SK-N-SH (cell line): ENCODE data around the gene CDKL4. TPM values are rescaled to one million over a fixed set of nuclear protein-coding genes. Genes with fewer than 3 reads are reported as not detected.

ENCODE experiments used
- CTCF ChIA-PET: fragments of 300-600, 350-600 bp; formaldehyde crosslinking; extraction: SDS; loops from one replicate; lab custom pipeline; 2021; lab: Yijun Ruan, JAX
- POLR2A ChIA-PET: fragments of 350-600 bp; sonication (Branson Sonifier 250); formaldehyde crosslinking; extraction: SDS; loops from one replicate; lab custom pipeline; 2020; ENCODE audit warnings: antibody characterized with exemption, inconsistent platforms; lab: Yijun Ruan, JAX
- DNase-seq: peaks from one replicate; pipeline ENCODE4 v3.0.0; 2012
- H2AFZ ChIP-seq: fragments of 200-600 bp; sonication (generic); 2 replicates; pipeline ENCODE4 v1.8.1; 2016; ENCODE audit warnings: antibody characterized with exemption, mild to moderate bottlenecking, low read depth
- H3F3A ChIP-seq: fragments of 200-600 bp; sonication (generic); replicated peaks from 2 replicates; pipeline ENCODE3; 2016; ENCODE audit warnings: antibody characterized with exemption, mild to moderate bottlenecking; ENCODE audit not compliant: insufficient read depth
- H3K27ac ChIP-seq, 2 experiments: fragments of 200-500 bp in 1 of 2; fragments of 200-600 bp in 1 of 2; sonication (Bioruptor generic) in 1 of 2; sonication (generic), shearing (Covaris generic) in 1 of 2; 2 replicates each; pipeline versions ENCODE4 v1.5.1 to v1.6.1; 2014 to 2016; ENCODE audit warnings: low read depth in 2 of 2, inconsistent platforms in 1 of 2, low read length in 1 of 2, mild to moderate bottlenecking in 1 of 2, mixed read lengths in 1 of 2
- H3K27me3 ChIP-seq: fragments of 200-600 bp; sonication (generic), shearing (Covaris generic); 2 replicates; pipeline ENCODE4 v1.6.1; 2016; ENCODE audit warnings: mixed run types; ENCODE audit not compliant: insufficient read depth
- H3K36me3 ChIP-seq, 2 experiments: fragments of 200-500 bp in 1 of 2; fragments of 200-600 bp in 1 of 2; sonication (Bioruptor generic) in 1 of 2; sonication (generic) in 1 of 2; replicated peaks in 1 of 2; 2 replicates each; pipeline versions ENCODE3 to v1.5.1; 2014 to 2016; ENCODE audit warnings: low read length in 1 of 2, mild to moderate bottlenecking in 1 of 2; ENCODE audit not compliant: insufficient read depth in 2 of 2, control insufficient read depth in 1 of 2
- H3K4me1 ChIP-seq, 2 experiments: fragments of 200-500 bp in 1 of 2; fragments of 200-600 bp in 1 of 2; sonication (Bioruptor generic) in 1 of 2; sonication (generic), shearing (Covaris generic) in 1 of 2; 2 replicates each; pipeline versions ENCODE4 v1.5.1 to v1.6.1; 2014 to 2016; ENCODE audit warnings: low read depth in 1 of 2, low read length in 1 of 2, mixed run types in 1 of 2; ENCODE audit not compliant: insufficient read depth in 2 of 2, control insufficient read depth in 1 of 2
- H3K4me2 ChIP-seq: fragments of 200-600 bp; sonication (generic), shearing (Covaris generic); 2 replicates; pipeline ENCODE4 v1.6.1; 2017; ENCODE audit warnings: mixed run types
- H3K4me3 ChIP-seq, 2 experiments: fragments of 200-500 bp in 1 of 2; fragments of 200-600 bp in 1 of 2; sonication (Bioruptor generic) in 1 of 2; sonication (generic), shearing (Covaris generic) in 1 of 2; 2 replicates each; pipeline versions ENCODE4 v1.5.1 to v1.8.1; 2014 to 2016; ENCODE audit warnings: low read depth in 2 of 2, inconsistent platforms in 1 of 2, low read length in 1 of 2, mild to moderate bottlenecking in 1 of 2, mixed read lengths in 1 of 2, moderate library complexity in 1 of 2
- H3K79me2 ChIP-seq: fragments of 200-600 bp; sonication (generic); 2 replicates; pipeline ENCODE4 v1.8.1; 2017; ENCODE audit warnings: mild to moderate bottlenecking; ENCODE audit not compliant: insufficient read depth
- H3K9ac ChIP-seq: fragments of 200-600 bp; sonication (generic); 2 replicates; pipeline ENCODE4 v1.6.1; 2017; ENCODE audit warnings: mixed run types
- H3K9me2 ChIP-seq: fragments of 200-600 bp; sonication (generic); 2 replicates; pipeline ENCODE4 v1.6.1; 2017; ENCODE audit warnings: mixed run types
- H3K9me3 ChIP-seq: fragments of 200-600 bp; sonication (generic); 2 replicates; pipeline ENCODE4 v1.6.1; 2017; ENCODE audit warnings: mixed run types, mild to moderate bottlenecking, moderate library complexity
- H4K20me1 ChIP-seq: fragments of 200-600 bp; sonication (generic); 2 replicates; pipeline ENCODE4 v1.6.1; 2017; ENCODE audit warnings: mild to moderate bottlenecking, mixed run types; ENCODE audit not compliant: insufficient read depth
- FOXJ3 ChIP-seq: sonication (generic); formaldehyde crosslinking; IDR thresholded peaks from 2 replicates; pipeline ENCODE4 v1.5.1; 2020; ENCODE audit warnings: mild to moderate bottlenecking, missing genetic modification reagents
- GABPA ChIP-seq: IDR thresholded peaks from 2 replicates; pipeline ENCODE4 v1.4.0; 2012; ENCODE audit warnings: low read depth, mild to moderate bottlenecking
- MAX ChIP-seq: IDR thresholded peaks from 2 replicates; pipeline ENCODE4 v1.4.0; 2012; ENCODE audit warnings: low read depth
- MXI1 ChIP-seq: IDR thresholded peaks from 2 replicates; pipeline ENCODE4 v1.6.1; 2012; ENCODE audit warnings: mild to moderate bottlenecking, low read depth, low read length, improper control_type of control experiment
- NRF1 ChIP-seq: IDR thresholded peaks from 2 replicates; pipeline ENCODE4 v1.6.1; 2012; ENCODE audit warnings: low read depth, mild to moderate bottlenecking, low read length
- PBX3 ChIP-seq: IDR thresholded peaks from 2 replicates; pipeline ENCODE4; 2012
- POLR2AphosphoS5 ChIP-seq: IDR thresholded peaks from 2 replicates; pipeline ENCODE4 v1.6.1; 2012; ENCODE audit warnings: low read depth, low read length
- REST ChIP-seq: IDR thresholded peaks from 2 replicates; pipeline ENCODE4 v1.6.1; 2012; ENCODE audit warnings: mild to moderate bottlenecking, low read depth, low read length, moderate library complexity
- SIN3A ChIP-seq: IDR thresholded peaks from 2 replicates; pipeline ENCODE4 v1.6.1; 2012; ENCODE audit warnings: low read depth, mild to moderate bottlenecking, low read length, moderate library complexity, borderline replicate concordance
- TAF1 ChIP-seq: IDR thresholded peaks from 2 replicates; pipeline ENCODE4 v1.6.1; 2012; ENCODE audit warnings: low read depth, mild to moderate bottlenecking, low read length, moderate library complexity, borderline replicate concordance
- TCF12 ChIP-seq: IDR thresholded peaks from 2 replicates; pipeline ENCODE4 v1.4.0; 2012
- TEAD4 ChIP-seq: IDR thresholded peaks from 2 replicates; pipeline ENCODE4 v1.4.0; 2012; ENCODE audit warnings: mild to moderate bottlenecking, borderline replicate concordance; ENCODE audit not compliant: insufficient read depth
- YY1 ChIP-seq: IDR thresholded peaks from 2 replicates; pipeline ENCODE4 v1.4.0; 2012; ENCODE audit warnings: low read depth, mild to moderate bottlenecking
- WGBS: methylation state at CpG from one replicate; pipeline ENCODE4 v1.1.6; 2017; ENCODE audit warnings: low lambda C conversion rate; 5-methylcytosine and 5-hydroxymethylcytosine counted together
- polyA plus RNA-seq, 3 experiments: library from polyadenylated mRNA; depleted of rRNA; stranded (reverse); fragments of >200 nt; gene quantifications; 2 replicates each; pipeline ENCODE4 v1.2.3, GENCODE V29; 2012
- TF ChIP-seq, protein P1 (sequence below): fragments of 150-350 bp; IDR thresholded peaks from 2 replicates; pipeline ENCODE4 v1.6.1; 2016; ENCODE audit warnings: mild to moderate bottlenecking, low read depth, low read length

CDKL4 gene
- polyA plus RNA-seq (2012; rRNA removed), result 0.60 and 0.81 TPM in 2 replicates
- polyA plus RNA-seq (2012; cell fraction: cytosol; rRNA removed), result 1.0 and 1.5 TPM in 2 replicates
- 0.94 and 1.5 TPM in 2 replicates for polyA plus RNA-seq (2012; cell fraction: nucleus; rRNA removed)

- H2AFZ ChIP-seq, result peak within 1 kb of the TSS; percentile 95
- CTCF ChIA-PET, result interaction anchor here (1.2 to 3.9 kb wide), 5 partner anchors 10 to 296 kb away, joined by 3 to 18 read pairs (median 5); partner anchors contain the start of gene SOS1
- WGBS, result 25% methylated on average over 35 of the region's 58 CpGs
- H3F3A ChIP-seq, result peaks cover 13% of the 10 kb centered on the region
- peak; percentile 91 for DNase-seq
- no peaks in the 10 kb centered on the region for H3K27me3 ChIP-seq
- H4K20me1 ChIP-seq, result no peaks in the 10 kb centered on the region
- H3K9me2 ChIP-seq, result no peaks in the 10 kb centered on the region
- POLR2A ChIA-PET, result interaction anchor here (0.7 to 1.7 kb wide), 3 partner anchors 27 to 123 kb away, joined by 3 to 6 read pairs (median 5); partner anchors contain the start of gene SOS1
- peak within 1 kb of the TSS; percentile 79 to 85 for H3K4me3 ChIP-seq
- peak within 1 kb of the TSS; percentile 89 for H3K4me2 ChIP-seq
- H3K9ac ChIP-seq, result peak within 1 kb of the TSS; percentile 67
- H3K9me3 ChIP-seq, result no peaks in the 10 kb centered on the region
- no peak for TF ChIP-seq REST
- peak; percentile 92 for TF ChIP-seq MAX
- peak; percentile 41; the same call in 1 of the 2 replicates for TF ChIP-seq FOXJ3 (CRISPR knock-in tag)
- TF ChIP-seq TCF12, result 0 out of 2 replicates have a peak, but pooled peaks have one; percentile 4
- TF ChIP-seq POLR2AphosphoS5, result no peak
- TF ChIP-seq TAF1, result no peak
- TF ChIP-seq SIN3A, result peak; percentile 80; the same call in 1 of the 2 replicates
- peak; percentile 70 for TF ChIP-seq MXI1
- peak; percentile 66 for TF ChIP-seq GABPA
- no peak for TF ChIP-seq NRF1
- TF ChIP-seq, all 33 proteins: peak for 6
- Histone ChIP-seq H3K4me1 (peaks cover 0 to 7% of the 10 kb centered on the region in 2 experiments; a peak in 3 of 4 replicates), H3K79me2 (no peaks in the 10 kb centered on the region), H3K36me3 (peaks cover under 1 to 5% of the 10 kb centered on the region in 2 experiments), H3K27ac (peak within 1 kb of the TSS in 1 of 2 experiments; percentile 56; a peak in 2 of 4 replicates)
Observed at GRCh38 chr2:39243469-39244123, at the start of gene CDKL4. TSS of gene CDKL4 (minus strand) at chr2:39243970.

DNA sequence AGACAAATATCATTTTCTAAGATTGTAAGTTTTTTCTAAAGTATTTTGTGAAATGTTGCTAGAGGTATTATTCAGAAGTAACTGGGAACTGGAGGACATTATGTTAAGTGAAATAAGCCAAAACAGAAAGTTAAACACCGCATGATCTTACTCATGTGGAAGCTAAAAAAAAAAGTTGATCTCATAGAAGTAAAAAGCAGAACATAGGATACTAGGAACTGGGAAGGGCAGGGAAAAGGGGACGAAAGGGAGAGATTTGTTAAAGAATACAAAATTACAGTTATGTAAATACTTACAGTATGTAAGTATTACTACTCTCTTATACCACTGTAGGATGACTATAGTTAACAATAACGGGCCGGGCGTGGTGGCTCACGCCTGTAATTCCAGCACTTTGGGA is 46.7 kb upstream of the CDKL4 start:
- Histone ChIP-seq H2AFZ (no peak overlapping the region), H3K9ac (no peak overlapping the region), H3K27me3 (no peaks in the 10 kb centered on the region), H3K79me2 (no peaks in the 10 kb centered on the region), H4K20me1 (no peaks in the 10 kb centered on the region), H3K9me3 (no peaks in the 10 kb centered on the region), H3K4me3 (no peak overlapping the region), H3K9me2 (no peaks in the 10 kb centered on the region), H3K4me1 (no peaks in the 10 kb centered on the region), H3K4me2 (no peak overlapping the region), H3K27ac (no peak overlapping the region), H3F3A (peaks cover 1% of the 10 kb centered on the region), H3K36me3 (peaks cover 47 to 71% of the 10 kb centered on the region in 2 experiments)
- WGBS, result 97% methylated on average over 6 of the region's 6 CpGs
- ChIA-PET POLR2A (no interaction called here), CTCF (no interaction called here)
- no peak for TF ChIP-seq MXI1
- TF ChIP-seq TEAD4, result no peak
- no peak for TF ChIP-seq POLR2AphosphoS5
- TF ChIP-seq NRF1, result no peak
- no peak for TF ChIP-seq PBX3
- no peak for TF ChIP-seq YY1
- TF ChIP-seq, protein P1, sequence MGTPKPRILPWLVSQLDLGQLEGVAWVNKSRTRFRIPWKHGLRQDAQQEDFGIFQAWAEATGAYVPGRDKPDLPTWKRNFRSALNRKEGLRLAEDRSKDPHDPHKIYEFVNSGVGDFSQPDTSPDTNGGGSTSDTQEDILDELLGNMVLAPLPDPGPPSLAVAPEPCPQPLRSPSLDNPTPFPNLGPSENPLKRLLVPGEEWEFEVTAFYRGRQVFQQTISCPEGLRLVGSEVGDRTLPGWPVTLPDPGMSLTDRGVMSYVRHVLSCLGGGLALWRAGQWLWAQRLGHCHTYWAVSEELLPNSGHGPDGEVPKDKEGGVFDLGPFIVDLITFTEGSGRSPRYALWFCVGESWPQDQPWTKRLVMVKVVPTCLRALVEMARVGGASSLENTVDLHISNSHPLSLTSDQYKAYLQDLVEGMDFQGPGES, result no peak
- DNase-seq, result no peak
